Ishikawa (cell line): Measurements from ENCODE around the gene AATK.

Experiments used
- CEBPB ChIP-seq: IDR thresholded peaks from 2 replicates; pipeline ENCODE4 v1.6.1; 2012
- CREB1 ChIP-seq: IDR thresholded peaks from 2 replicates; pipeline ENCODE4 v1.6.1; 2012; ENCODE audit warnings: low read depth
- EGR1 ChIP-seq: IDR thresholded peaks from 2 replicates; pipeline ENCODE4 v1.6.1; 2012
- EP300 ChIP-seq: IDR thresholded peaks from 2 replicates; pipeline ENCODE4 v1.6.1; 2012; ENCODE audit warnings: borderline replicate concordance
- FOXM1 ChIP-seq: IDR thresholded peaks from 2 replicates; pipeline ENCODE4 v1.6.1; 2012; ENCODE audit warnings: low read depth, borderline replicate concordance
- MAX ChIP-seq: IDR thresholded peaks from 2 replicates; pipeline ENCODE4 v1.6.1; 2012
- NFIC ChIP-seq: IDR thresholded peaks from 2 replicates; pipeline ENCODE4 v1.6.1; 2012
- RAD21 ChIP-seq: IDR thresholded peaks from 2 replicates; pipeline ENCODE4 v1.6.1; 2012; ENCODE audit warnings: low read depth
- REST ChIP-seq: IDR thresholded peaks from 2 replicates; pipeline ENCODE4 v1.6.1; 2012; ENCODE audit warnings: low read depth, mild to moderate bottlenecking
- TAF1 ChIP-seq: IDR thresholded peaks from 2 replicates; pipeline ENCODE4 v1.6.1; 2012; ENCODE audit warnings: low read depth, mild to moderate bottlenecking
- TCF12 ChIP-seq: IDR thresholded peaks from 2 replicates; pipeline ENCODE4 v1.6.1; 2012; ENCODE audit warnings: low read depth
- TEAD4 ChIP-seq: IDR thresholded peaks from 2 replicates; pipeline ENCODE4 v1.6.1; 2012
- USF1 ChIP-seq: IDR thresholded peaks from 2 replicates; pipeline ENCODE4 v1.6.1; 2012
- YY1 ChIP-seq: IDR thresholded peaks from 2 replicates; pipeline ENCODE4 v1.6.1; 2012; ENCODE audit warnings: low read depth
- ZBTB7A ChIP-seq: IDR thresholded peaks from 2 replicates; pipeline ENCODE4 v1.6.1; 2012; ENCODE audit warnings: low read depth

AATK gene

GRCh38 chr17:81181811-81182185, 15.8 kb upstream of the AATK start:
- TF ChIP-seq NFIC, result no peak
- no peak for TF ChIP-seq MAX

GRCh38 chr17:81180836-81181810, 15.1 kb upstream of the AATK start:
- no peak for TF ChIP-seq TEAD4
- no peak for TF ChIP-seq TAF1
- no peak for TF ChIP-seq MAX

GRCh38 chr17:81179861-81180260, 13.8 kb upstream of the AATK start:
- no peak for TF ChIP-seq CREB1
- TF ChIP-seq CEBPB, result no peak
- TF ChIP-seq RAD21, result no peak
- no peak for TF ChIP-seq TEAD4
- TF ChIP-seq TAF1, result no peak
- TF ChIP-seq MAX, result no peak
- TF ChIP-seq ZBTB7A, result no peak
- no peak for TF ChIP-seq TCF12
- TF ChIP-seq NFIC, result no peak
- no peak for TF ChIP-seq REST

- TF ChIP-seq EGR1 (no peak), CREB1 (no peak), NFIC (no peak), USF1 (no peak), ZBTB7A (no peak), REST (no peak), EP300 (no peak), TEAD4 (no peak), RAD21 (no peak), CEBPB (no peak), MAX (no peak), TCF12 (no peak), YY1 (no peak), FOXM1 (no peak), TAF1 (no peak)
Measured at GRCh38 chr17:81179220-81179619, 13.2 kb upstream of the AATK start.

- TF ChIP-seq YY1 (no peak), NFIC (no peak), RAD21 (no peak), EGR1 (no peak), TEAD4 (no peak), TAF1 (no peak), EP300 (no peak), CREB1 (no peak), TCF12 (no peak), FOXM1 (no peak), USF1 (no peak), ZBTB7A (no peak), REST (no peak), MAX (no peak), CEBPB (no peak)
Measured at GRCh38 chr17:81178136-81179091, 12.4 kb upstream of the AATK start.
